ENCODE data around the gene NANOS1. TPM values are rescaled to one million over a fixed set of nuclear protein-coding genes. Genes with fewer than 3 reads are reported as not detected.

The NANOS1 gene
- total RNA-seq, result under 1 TPM in 1 of 3 donors, not detected in 2; 0.09 TPM
- total RNA-seq (2013), result 0.05 TPM

DNA sequence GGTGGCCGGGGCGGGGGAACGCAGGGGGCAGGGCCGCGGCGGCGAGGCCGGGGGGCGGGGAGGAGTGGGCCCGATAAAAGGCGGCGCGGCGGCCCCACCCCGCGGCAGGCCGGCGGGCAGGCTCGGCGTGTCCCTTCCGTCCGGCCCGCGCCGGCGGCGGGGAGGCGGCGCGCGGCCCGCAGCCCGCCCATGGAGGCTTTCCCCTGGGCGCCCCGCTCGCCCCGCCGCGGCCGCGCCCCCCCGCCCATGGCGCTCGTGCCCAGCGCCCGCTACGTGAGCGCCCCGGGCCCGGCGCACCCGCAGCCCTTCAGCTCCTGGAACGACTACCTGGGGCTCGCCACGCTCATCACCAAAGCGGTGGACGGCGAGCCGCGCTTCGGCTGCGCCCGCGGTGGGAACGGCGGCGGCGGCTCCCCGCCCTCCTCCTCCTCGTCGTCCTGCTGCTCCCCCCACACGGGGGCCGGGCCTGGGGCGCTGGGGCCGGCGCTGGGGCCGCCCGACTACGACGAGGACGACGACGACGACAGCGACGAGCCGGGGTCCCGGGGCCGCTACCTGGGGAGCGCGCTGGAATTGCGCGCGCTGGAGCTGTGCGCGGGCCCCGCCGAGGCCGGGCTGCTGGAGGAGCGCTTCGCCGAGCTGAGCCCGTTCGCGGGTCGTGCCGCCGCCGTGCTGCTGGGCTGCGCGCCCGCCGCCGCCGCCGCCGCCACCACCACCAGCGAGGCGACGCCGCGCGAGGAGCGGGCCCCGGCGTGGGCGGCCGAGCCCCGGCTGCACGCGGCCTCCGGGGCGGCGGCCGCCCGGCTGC is at the start of gene NANOS1:
NANOS1 (plus strand) TSS at position 102 of the 808 bp plus-strand sequence; CDS start at position 190, 88 bp downstream.
- H3K9me3 ChIP-seq (ENCODE audit: control insufficient read depth, insufficient read depth, low read length), result no peaks in the 10 kb centered on the region
- Mint-ChIP-seq H3K4me3 (peak within 1 kb of the TSS; percentile 90), H3K4me1 (peaks cover 5 to 18% of the 10 kb centered on the region in 2 donors), H3K27ac (peak within 1 kb of the TSS in 1 of 2 donors; percentile 67), H3K27me3 (ENCODE audit: low read depth in 2 of 2) (no peaks in the 10 kb centered on the region), H3K36me3 (peaks cover 7% of the 10 kb centered on the region), H3K9me3 (no peaks in the 10 kb centered on the region)
- peak within 1 kb of the TSS; percentile 39 for H3K4me3 ChIP-seq (ENCODE audit: low read length)
- H3K36me3 ChIP-seq (ENCODE audit: control insufficient read depth, insufficient read depth, low read length), result peaks cover 11% of the 10 kb centered on the region
- intact Hi-C loops (cut with micrococcal nuclease), result loop anchor here (2.0 kb wide), 1 partner anchor 461 kb away; no protein-coding TSS in a partner anchor
- H3K27ac ChIP-seq (ENCODE audit: low read length), result no peak within 1 kb of the TSS
- TF ChIP-seq, protein P1, sequence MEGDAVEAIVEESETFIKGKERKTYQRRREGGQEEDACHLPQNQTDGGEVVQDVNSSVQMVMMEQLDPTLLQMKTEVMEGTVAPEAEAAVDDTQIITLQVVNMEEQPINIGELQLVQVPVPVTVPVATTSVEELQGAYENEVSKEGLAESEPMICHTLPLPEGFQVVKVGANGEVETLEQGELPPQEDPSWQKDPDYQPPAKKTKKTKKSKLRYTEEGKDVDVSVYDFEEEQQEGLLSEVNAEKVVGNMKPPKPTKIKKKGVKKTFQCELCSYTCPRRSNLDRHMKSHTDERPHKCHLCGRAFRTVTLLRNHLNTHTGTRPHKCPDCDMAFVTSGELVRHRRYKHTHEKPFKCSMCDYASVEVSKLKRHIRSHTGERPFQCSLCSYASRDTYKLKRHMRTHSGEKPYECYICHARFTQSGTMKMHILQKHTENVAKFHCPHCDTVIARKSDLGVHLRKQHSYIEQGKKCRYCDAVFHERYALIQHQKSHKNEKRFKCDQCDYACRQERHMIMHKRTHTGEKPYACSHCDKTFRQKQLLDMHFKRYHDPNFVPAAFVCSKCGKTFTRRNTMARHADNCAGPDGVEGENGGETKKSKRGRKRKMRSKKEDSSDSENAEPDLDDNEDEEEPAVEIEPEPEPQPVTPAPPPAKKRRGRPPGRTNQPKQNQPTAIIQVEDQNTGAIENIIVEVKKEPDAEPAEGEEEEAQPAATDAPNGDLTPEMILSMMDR (IDR thresholded peaks at IDR 0.05), result no peak
- WGBS (ENCODE audit: insufficient coverage), result under 1% methylated on average over 136 of the region's 136 CpGs
- ATAC-seq (peak in 2 of 3 donors; percentile 1 to 4), DNase-seq (no peak)
- H3K4me1 ChIP-seq (ENCODE audit: control insufficient read depth, insufficient read depth, low read length), result peaks cover 10% of the 10 kb centered on the region
- H3K27me3 ChIP-seq (ENCODE audit: control insufficient read depth, insufficient read depth, low read length), result no peaks in the 10 kb centered on the region

GRCh38 chr10:118980135-118980865 is 49.2 kb upstream of the NANOS1 start:
- no peak overlapping the region for H3K4me3 Mint-ChIP-seq
- no peaks in the 10 kb centered on the region for H3K27me3 ChIP-seq (ENCODE audit: control insufficient read depth, insufficient read depth, low read length)
- no peak overlapping the region for H3K27ac ChIP-seq (ENCODE audit: low read length)
- no peaks in the 10 kb centered on the region for H3K9me3 ChIP-seq (ENCODE audit: control insufficient read depth, insufficient read depth, low read length)
- H3K36me3 ChIP-seq (ENCODE audit: control insufficient read depth, insufficient read depth, low read length), result no peaks in the 10 kb centered on the region
- no peaks in the 10 kb centered on the region for H3K4me1 Mint-ChIP-seq
- 77% methylated on average over 17 of the region's 17 CpGs for WGBS (ENCODE audit: insufficient coverage)
- H3K36me3 Mint-ChIP-seq, result peaks cover 13% of the 10 kb centered on the region
- no peaks in the 10 kb centered on the region for H3K4me1 ChIP-seq (ENCODE audit: control insufficient read depth, insufficient read depth, low read length)
- H3K27ac Mint-ChIP-seq, result no peak overlapping the region
- ATAC-seq, result no peak
- no peak for DNase-seq
- TF ChIP-seq, protein P1 (IDR thresholded peaks at IDR 0.05), result no peak
- peaks cover 5 to 6% of the 10 kb centered on the region in 2 donors for H3K9me3 Mint-ChIP-seq
- intact Hi-C loops (cut with micrococcal nuclease), result no loop called here
- H3K27me3 Mint-ChIP-seq (ENCODE audit: low read depth in 2 of 2), result peaks cover 12 to 24% of the 10 kb centered on the region in 2 donors
- no peak overlapping the region for H3K4me3 ChIP-seq (ENCODE audit: low read length)

DNA sequence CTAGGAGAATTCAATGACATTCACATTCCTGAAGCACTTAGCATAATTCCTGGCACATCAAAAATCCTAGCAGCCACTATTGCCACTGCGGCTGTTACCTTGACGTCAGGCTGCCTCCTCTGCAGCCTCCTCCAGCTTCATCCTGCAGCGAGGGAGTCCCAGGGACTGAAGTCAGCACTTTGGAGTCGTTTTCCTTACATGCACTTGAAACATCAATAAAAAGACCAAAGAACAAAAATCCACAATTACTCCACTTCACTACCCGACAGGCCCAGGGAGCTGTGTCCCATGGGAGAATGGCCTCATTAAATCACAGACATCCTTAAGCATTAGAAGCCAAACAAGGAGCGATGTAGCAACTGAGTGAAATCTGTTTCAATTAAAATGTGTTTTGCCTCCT is 48.6 kb upstream of the NANOS1 start:
- no peaks in the 10 kb centered on the region for H3K4me1 Mint-ChIP-seq
- H3K4me3 Mint-ChIP-seq, result no peak overlapping the region
- Histone ChIP-seq H3K4me1 (ENCODE audit: control insufficient read depth, insufficient read depth, low read length) (no peaks in the 10 kb centered on the region), H3K4me3 (ENCODE audit: low read length) (no peak overlapping the region), H3K27me3 (ENCODE audit: control insufficient read depth, insufficient read depth, low read length) (no peaks in the 10 kb centered on the region), H3K9me3 (ENCODE audit: control insufficient read depth, insufficient read depth, low read length) (no peaks in the 10 kb centered on the region), H3K36me3 (ENCODE audit: control insufficient read depth, insufficient read depth, low read length) (no peaks in the 10 kb centered on the region), H3K27ac (ENCODE audit: low read length) (no peak overlapping the region)
- ATAC-seq, result no peak
- WGBS (ENCODE audit: insufficient coverage), result 76% methylated on average over 6 of the region's 6 CpGs
- TF ChIP-seq, protein P1 (IDR thresholded peaks at IDR 0.05), result no peak
- peaks cover 9 to 30% of the 10 kb centered on the region in 2 donors for H3K27me3 Mint-ChIP-seq (ENCODE audit: low read depth in 2 of 2)
- peaks cover 8 to 12% of the 10 kb centered on the region in 2 donors for H3K9me3 Mint-ChIP-seq
- H3K27ac Mint-ChIP-seq, result no peak overlapping the region
- peaks cover 19% of the 10 kb centered on the region for H3K36me3 Mint-ChIP-seq
- intact Hi-C loops (cut with micrococcal nuclease), result no loop called here
- DNase-seq, result no peak
